Fibroblast of the conjunctiva (primary cell): ENCODE measurements around the gene KRTAP9-8.
"Not testable (repeated sequence)": the region's sequence is repeated elsewhere in the genome, so short reads cannot be mapped to it uniquely, and the experiment has no call there.

ENCODE experiments used
- DNase-seq: peaks from one replicate; pipeline ENCODE4 v3.0.0-alpha.2; 2010; ENCODE audit warnings: low read depth

Gene KRTAP9-8, protein sequence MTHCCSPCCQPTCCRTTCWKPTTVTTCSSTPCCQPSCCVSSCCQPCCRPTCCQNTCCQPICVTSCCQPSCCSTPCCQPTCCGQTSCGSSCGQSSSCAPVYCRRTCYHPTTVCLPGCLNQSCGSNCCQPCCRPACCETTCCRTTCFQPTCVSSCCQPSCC

DNA sequence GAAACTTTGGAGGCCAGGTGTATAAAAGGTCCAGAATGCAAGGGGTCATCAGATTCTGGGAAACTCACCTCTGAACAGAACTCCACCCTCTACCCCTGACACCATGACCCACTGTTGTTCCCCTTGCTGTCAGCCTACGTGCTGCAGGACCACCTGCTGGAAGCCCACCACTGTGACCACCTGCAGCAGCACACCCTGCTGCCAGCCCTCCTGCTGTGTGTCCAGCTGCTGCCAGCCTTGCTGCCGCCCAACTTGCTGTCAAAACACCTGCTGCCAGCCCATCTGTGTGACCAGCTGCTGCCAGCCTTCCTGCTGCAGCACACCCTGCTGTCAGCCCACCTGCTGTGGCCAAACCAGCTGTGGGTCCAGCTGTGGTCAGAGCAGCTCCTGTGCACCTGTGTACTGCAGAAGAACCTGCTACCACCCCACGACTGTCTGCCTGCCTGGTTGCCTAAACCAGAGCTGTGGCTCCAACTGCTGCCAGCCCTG, at the start of gene KRTAP9-8:
TSS of gene KRTAP9-8 (plus strand) at position 51 of the 489 bp plus-strand sequence. CDS start at position 104, 53 bp downstream.
- not testable (repeated sequence) for DNase-seq

DNA sequence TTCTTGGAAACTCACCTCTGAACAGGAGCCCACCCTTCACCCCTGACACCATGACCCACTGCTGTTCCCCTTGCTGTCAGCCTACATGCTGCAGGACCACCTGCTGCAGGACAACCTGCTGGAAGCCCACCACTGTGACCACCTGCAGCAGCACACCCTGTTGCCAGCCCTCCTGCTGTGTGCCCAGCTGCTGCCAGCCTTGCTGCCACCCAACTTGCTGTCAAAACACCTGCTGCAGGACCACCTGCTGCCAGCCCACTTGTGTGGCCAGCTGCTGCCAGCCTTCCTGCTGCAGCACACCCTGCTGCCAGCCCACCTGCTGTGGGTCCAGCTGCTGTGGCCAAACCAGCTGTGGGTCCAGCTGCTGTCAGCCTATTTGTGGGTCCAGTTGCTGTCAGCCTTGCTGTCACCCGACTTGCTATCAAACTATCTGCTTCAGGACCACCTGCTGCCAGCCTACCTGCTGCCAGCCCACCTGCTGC, 47.9 kb upstream of the KRTAP9-8 start, which contains the start of gene KRTAP9-1:
TSS of gene KRTAP9-1 (plus strand) at position 51 of the 482 bp plus-strand sequence. CDS start at position 51, 0 bp downstream.
- not testable (repeated sequence) for DNase-seq

DNA sequence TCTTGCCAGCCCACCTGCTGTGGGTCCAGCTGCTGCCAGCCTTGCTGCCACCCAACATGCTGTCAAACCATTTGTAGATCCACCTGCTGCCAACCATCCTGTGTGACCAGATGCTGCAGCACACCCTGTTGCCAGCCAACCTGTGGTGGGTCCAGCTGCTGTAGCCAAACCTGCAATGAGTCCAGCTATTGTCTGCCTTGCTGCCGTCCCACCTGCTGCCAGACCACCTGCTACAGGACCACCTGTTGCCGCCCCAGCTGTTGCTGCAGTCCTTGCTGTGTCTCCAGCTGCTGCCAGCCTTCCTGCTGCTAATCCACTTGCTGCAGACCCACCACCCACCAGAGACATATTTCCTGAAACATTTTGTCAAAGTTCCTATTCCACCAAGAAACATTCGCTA, 47.5 kb upstream of the KRTAP9-8 start:
- no peak for DNase-seq

DNA sequence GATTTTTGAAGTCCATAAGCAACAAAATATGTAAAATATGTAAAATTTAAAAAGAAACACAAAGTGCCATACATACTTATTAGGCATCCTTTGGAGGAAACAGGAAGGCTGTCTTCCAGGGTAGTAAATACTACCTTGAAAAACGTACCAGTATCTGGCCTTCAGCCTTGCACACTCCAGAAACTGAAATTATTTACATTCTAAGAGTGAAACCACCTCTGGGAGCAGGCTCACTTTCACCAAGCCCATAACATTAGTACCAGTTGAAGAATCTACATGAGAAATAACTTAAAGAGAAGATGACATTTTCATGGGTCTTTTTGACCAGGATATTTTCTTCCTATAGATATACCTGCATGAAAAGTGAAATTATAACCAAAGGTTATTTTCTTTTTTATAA, 41.7 kb upstream of the KRTAP9-8 start:
- no peak for DNase-seq

DNA sequence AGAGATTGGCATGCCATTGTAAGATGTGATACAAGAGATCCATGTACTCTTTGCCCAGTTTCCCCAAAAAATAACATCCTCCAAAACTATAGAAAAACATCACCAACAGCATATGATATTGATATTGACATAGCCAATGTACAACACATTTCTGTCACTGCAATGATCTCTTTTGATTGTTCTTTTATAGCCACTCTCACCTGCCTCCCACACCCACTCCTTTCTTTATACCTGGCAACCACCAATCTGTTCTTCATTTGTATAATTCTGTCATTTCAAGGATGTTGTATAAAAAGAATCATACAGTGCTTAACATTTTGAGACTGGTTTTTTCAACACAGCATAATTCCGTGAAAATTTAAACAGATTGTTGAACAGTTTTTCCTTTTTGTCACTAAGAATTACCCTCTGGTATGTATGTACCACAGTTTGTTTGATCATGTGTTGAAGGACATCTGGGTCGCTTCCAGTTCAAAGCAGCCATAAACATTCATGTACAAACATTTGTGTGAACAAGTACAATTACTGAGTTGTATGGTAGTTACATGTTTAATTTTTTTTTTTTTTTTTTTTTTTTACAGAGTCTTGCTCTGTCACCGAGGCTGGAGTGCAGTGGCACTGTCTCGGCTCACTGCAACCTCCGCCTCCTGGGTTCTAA, 38.2 kb upstream of the KRTAP9-8 start:
- no peak for DNase-seq

DNA sequence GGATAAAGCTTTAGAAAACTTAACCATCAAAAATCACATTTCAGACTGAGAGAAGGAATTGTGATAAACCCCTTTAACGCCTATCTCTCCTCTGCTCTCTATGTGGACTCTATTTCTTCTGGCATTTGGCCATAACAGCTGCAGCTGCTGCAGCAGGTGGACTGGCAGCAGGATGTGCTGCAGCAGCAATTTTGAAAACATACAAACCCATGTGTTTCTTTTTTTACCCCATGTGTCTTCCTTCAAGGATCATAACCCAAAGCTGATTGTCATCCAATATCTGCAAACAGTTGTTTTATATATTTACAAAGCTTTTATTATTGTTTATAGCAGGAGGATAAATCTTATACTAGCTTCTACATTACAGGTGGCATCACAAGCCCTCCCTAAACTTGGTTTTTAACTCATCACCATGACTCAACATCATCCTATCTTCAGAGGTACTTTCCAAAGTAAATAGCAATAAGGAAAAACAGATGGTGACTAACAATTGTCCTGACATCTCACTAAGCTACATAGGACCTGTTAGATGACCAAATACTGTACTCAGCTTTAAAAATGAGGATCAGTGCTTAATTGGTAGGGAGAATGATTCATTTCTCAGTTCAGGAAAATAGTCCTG, 25.8 kb upstream of the KRTAP9-8 start:
- DNase-seq, result no peak

DNA sequence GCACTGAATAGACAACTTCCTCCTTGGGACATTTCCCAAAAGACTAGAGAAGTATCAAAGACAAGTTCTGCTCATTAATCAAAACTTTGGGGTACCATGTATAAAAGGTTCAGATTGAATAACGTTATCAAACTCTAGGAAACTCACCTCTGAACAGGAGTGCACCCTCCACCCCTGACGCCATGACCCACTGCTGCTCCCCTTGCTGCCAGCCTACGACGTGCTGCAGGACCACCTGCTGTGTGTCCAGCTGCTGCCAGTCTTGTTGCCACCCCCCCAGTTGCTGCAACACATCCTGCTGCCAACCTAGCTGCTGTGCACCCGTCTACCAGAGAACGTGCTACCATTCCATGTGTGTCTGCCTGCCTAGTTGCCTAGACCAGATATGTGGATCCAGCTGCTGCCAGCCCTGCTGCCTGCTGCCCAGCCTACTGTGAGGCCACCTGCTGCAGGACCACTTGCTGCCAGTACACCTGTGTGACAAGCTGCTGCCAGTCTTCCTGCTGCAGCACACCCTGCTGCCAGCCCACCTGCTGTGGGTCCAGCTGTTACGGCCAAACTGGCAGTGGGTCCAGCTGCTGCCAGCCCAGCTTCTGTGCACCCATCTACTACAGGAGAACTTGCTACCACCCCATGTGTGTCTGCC, 25.2 kb upstream of the KRTAP9-8 start:
- no peak for DNase-seq

DNA sequence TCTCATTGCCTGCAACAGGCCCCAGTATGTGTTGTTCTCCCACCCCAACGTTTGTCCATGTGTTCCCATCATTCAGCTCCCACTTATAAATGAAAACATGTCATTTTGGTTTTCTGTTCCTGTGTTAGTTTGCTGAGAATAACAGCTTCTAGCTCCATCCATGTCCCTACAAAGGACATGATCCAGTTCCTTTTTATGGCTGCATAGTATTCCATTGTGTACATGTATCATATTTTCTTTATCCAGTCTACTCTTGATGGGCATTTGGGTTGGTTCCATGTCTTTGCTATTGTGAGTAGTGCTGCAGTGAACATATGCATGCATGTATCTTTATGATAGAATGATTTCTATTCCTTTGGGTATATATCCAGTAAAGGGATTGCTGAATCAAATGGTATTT, 22.1 kb upstream of the KRTAP9-8 start:
- no peak for DNase-seq

DNA sequence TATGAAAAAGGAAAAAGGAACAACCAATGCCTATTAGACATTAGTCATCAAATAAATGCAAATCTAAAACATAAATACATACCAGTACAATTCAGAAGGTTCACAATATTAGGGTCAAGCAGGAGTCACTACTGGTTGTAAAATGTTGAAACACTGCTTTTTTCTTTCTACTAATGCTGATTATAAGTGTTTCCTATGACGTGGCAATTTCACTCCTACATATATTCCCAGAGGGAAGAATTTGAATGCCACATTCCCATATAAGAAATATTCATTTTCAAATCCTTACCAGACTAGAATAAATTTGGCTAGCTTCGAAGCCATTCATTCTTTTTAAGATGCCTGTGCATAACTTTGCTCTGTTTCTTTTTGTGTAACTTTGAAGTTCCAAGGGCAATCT, 14.0 kb upstream of the KRTAP9-8 start:
- DNase-seq, result no peak

DNA sequence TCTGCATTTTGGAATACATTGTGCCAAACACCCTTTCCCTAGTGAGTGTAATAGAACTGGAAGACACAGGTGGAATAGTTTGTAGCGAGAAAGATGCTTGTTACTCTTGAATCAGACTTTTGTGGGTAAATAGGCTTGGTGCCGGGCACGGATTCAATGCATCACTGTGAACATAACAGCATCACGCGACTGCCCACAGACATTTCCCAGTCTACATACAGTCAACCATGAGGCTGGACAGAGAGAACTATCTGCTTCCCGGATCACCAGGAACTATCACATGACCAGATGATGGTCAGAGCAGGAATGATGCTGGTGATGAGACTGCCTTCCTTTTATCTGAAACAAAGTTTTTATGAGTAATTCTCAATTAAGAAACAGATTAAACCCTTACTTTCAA, 11.7 kb upstream of the KRTAP9-8 start:
- DNase-seq, result no peak

DNA sequence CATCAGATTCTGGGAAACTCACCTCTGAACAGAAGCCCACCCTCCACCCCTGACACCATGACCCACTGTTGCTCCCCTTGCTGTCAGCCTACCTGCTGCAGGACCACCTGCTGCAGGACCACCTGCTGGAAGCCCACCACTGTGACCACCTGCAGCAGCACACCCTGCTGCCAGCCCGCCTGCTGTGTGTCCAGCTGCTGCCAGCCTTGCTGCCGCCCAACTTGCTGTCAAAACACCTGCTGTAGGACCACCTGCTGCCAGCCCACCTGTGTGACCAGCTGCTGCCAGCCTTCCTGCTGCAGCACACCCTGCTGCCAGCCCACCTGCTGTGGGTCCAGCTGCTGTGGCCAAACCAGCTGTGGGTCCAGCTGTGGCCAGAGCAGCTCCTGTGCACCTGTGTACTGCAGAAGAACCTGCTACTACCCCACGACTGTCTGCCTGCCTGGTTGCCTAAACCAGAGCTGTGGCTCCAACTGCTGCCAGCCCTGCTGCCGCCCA, 11.2 kb upstream of the KRTAP9-8 start, which contains the start of gene KRTAP9-2:
TSS of gene KRTAP9-2 (plus strand) at position 51 of the 498 bp plus-strand sequence. CDS start at position 58, 7 bp downstream.
- DNase-seq, result not testable (repeated sequence)

DNA sequence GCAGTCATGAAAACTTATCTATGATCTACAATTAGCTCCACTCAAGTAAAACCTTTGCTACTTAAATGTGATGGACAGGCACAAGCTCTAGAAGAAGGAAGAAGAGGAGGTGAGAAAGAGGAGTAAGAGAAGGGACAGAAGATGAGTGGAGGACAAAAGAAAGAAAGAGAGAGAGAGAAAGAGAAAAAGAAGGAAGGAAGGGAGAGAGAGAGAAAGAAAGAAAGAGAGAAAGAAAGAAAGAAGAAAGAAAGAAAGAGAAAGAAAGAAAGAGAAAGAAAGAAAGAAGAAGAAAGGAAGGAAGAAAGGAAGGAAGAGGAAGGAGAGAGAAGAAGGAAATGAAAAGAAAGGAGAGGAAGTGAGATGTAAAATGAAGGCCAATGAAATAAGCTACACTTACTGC, 7.7 kb upstream of the KRTAP9-8 start:
- DNase-seq, result no peak

DNA sequence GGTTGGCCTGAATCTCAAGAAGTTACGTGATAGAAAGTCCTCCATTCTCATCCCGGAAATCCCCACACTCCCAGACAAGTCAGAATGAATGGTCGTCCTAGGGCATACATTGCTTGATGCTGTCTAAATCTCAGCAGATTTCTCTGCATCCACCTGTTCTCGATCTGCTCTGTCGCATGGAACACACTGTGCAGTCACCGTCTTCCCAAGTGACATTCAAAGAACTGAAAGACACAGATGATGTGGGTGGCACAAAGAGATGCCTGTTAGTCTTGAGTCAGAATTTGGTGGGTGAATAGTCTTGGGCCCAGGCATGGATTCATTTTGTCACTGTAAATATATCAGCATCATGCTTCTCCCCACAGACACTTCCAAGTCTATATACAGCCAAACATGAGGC, 6.1 kb upstream of the KRTAP9-8 start:
- no peak for DNase-seq

DNA sequence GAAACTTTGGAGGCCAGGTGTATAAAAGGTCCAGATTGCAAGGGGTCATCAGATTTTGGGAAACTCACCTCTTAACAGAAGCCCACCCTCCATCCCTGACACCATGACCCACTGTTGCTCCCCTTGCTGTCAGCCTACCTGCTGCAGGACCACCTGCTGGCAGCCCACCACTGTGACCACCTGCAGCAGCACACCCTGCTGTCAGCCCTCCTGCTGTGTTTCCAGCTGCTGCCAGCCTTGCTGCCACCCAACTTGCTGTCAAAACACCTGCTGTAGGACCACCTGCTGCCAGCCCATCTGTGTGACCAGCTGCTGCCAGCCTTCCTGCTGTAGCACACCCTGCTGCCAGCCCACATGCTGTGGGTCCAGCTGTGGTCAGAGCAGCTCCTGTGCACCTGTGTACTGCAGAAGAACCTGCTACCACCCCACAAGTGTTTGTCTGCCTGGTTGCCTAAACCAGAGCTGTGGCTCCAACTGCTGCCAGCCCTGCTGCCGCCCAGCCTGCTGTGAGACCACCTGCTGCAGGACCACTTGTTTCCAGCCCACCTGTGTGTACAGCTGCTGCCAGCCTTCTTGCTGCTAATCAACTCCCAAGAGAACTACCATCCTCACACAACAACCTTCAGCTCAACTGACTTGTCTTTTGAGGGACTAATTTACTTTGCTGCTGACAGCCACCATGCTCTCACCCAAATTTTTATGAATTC, 5.2 kb upstream of the KRTAP9-8 start, which contains the start of gene KRTAP9-3:
TSS of gene KRTAP9-3 (plus strand) at position 51 of the 707 bp plus-strand sequence. CDS start at position 104, 53 bp downstream.
- not testable (repeated sequence) for DNase-seq

DNA sequence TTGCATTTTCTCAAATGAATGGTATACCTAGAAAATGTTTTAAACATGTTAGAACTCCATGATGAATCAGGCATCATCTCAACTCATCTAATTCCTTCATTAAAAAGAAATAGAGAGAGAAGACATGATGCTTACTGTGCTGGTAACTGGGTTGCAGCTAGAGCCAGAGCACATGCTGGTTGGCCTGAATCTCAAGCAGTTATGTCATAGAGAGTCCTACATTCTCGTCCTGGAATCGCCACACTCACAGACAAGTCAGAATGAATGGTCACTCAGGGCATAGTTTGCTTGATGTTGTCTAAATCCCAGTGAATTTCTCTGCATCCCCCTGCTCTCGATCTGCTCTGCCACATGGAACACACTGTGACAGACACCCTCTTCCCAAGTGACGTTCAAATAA, 683 bp upstream of the KRTAP9-8 start:
- not testable (repeated sequence) for DNase-seq

DNA sequence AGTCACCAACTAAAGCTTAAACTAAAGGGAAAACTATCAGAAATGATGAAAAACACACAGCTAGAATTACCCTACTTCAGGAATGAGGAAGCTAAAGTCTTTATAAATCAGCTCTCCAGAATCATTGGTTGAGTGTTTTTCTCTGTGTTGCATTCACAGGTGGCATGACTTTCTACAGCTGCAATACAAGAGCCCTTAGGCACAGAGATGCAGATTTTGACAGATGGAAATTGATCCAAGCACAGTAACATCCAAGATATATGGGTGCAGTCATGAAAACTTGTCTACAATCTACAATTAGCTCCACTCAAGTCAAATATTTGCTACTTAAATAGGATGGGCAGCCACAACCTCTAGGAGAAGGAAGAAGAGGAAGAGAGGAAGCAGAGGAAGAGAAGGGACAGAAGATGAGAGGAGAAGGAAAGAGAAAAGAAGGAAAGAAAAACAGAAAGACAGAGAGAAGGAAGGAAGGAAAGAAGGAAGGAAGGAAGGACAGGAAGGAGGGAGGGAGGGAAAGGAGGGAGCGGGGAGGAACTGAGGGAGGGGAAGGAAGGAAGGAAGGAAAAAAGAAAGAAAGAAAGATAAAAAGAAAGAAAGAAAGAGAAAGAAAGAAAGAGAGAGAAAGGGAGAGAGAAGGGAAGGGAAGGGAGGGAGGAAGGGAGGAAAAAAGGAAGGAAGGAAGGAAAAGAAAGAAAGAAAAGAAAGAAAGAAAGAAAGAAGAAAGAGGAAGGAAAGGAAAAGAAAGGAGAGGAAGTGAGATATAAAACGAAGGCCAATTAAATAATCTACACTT, 9.4 kb downstream of the KRTAP9-8 start:
- not testable (repeated sequence) for DNase-seq

DNA sequence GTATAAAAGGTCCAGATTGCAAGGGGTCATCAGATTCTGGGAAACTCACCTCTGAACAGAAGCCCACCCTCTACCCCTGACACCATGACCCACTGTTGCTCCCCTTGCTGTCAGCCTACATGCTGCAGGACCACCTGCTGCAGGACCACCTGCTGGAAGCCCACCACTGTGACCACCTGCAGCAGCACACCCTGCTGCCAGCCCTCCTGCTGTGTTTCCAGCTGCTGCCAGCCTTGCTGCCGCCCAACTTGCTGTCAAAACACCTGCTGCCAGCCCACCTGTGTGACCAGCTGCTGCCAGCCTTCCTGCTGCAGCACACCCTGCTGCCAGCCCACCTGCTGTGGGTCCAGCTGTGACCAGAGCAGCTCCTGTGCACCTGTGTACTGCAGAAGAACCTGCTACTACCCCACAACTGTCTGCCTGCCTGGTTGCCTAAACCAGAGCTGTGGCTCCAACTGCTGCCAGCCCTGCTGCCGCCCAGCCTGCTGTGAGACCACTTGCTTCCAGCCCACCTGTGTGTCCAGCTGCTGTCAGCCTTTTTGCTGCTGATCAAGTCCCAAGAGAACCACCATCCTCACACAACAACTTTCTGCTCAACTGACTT, 11.9 kb downstream of the KRTAP9-8 start, which contains the start of gene KRTAP9-4:
TSS of gene KRTAP9-4 (plus strand) at position 51 of the 604 bp plus-strand sequence. CDS start at position 85, 34 bp downstream.
- not testable (repeated sequence) for DNase-seq

DNA sequence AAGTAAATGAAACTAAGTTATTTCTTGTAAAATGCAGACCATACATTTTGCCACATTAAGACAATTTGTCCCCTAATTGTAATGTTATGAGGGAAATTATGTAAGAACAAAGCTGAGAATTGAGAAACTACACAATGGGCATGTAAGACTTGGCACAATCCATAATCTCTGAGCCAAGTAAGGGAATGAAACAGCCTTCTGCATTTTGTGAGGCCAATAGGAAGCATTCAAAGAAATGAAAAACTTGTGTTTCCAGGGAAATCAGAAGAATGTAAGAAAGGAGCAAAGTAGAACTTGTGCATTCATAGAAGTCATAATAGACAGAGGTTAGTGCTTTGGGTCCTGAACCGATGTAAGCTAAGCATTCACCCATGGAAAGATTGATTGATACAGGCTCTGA, 13.5 kb downstream of the KRTAP9-8 start:
- no peak for DNase-seq

DNA sequence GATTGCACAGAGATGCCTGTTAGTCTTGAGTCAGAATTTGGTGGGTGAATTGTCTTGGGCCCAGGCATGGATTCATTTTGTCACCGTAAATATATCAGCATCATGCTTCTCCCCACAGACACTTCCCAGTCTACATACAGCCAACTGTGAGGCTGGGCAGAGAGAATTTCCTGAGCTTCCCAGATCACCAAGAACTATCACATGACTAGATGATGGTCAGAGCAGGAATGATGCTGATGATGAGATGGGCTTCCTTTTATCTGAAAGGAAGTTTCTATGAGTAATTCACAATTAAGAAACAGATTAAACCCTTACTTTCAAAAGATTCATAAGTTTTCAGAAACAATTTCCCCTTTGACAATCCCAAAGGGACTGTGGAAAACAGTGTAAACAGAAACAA, 17.1 kb downstream of the KRTAP9-8 start:
- DNase-seq, result no peak
